ENCODE results near the gene ADD1.

- no peak for TF ChIP-seq EZH2phosphoT487 (IDR thresholded peaks at IDR 0.05; ENCODE audit: insufficient read depth, low read depth)
- no peak for TF ChIP-seq EZH2 (IDR thresholded peaks at IDR 0.05; ENCODE audit: insufficient read depth, poor library complexity, severe bottlenecking)
Observed at GRCh38 chr4:2942037-2942531, 98.4 kb downstream of the ADD1 start.

All from GM23248 (cell line).